Measurements from ENCODE around the gene SYNRG. TPM values are rescaled to one million over a fixed set of nuclear protein-coding genes. Genes with fewer than 3 reads are reported as not detected.
"Not testable (repeated sequence)": the region's sequence is repeated elsewhere in the genome, so short reads cannot be mapped to it uniquely, and the experiment has no call there.

Gene SYNRG
- total RNA-seq, 1 donor from 2014 or later: 45.3 TPM

DNA sequence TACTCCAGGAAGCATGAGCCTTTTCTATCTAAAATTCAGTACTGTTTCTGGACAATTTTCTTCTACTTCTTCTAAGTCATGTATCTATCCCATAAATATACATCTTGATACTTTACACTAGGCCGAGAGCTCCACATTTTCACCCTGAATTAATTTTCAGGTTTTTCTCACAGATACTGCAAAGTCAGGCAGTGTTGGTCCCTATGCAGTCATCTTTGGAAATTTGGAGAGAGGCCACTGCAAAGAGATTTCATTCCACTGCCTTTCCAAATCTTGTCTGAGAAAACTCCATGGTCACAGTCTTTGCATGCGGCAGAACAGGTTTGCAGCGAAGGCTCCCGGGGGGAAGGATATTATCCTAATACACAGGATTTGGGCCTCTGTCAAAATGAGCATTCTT is 91.3 kb downstream of the SYNRG start:
- H3K9me3 Mint-ChIP-seq: no peaks in the 10 kb centered on the region
- H3K4me1 Mint-ChIP-seq: peaks cover 8% of the 10 kb centered on the region
- no peaks in the 10 kb centered on the region for H3K27me3 Mint-ChIP-seq
- intact Hi-C loops (cut with micrococcal nuclease): no loop called here
- DNase-seq: no peak
- H3K36me3 Mint-ChIP-seq (ENCODE audit: low read depth): peaks cover 57% of the 10 kb centered on the region
- H3K27ac Mint-ChIP-seq: no peak overlapping the region
- no peak overlapping the region for H3K4me3 Mint-ChIP-seq

GRCh38 chr17:37516127-37516571 is 93.1 kb downstream of the SYNRG start:
- Mint-ChIP-seq H3K27ac (no peak overlapping the region), H3K4me3 (no peak overlapping the region), H3K36me3 (ENCODE audit: low read depth) (peaks cover 57% of the 10 kb centered on the region), H3K9me3 (no peaks in the 10 kb centered on the region), H3K27me3 (no peaks in the 10 kb centered on the region), H3K4me1 (peaks cover 7% of the 10 kb centered on the region)
- no peak for DNase-seq
- intact Hi-C loops (cut with micrococcal nuclease): no loop called here

GRCh38 chr17:37513711-37514110 is 95.5 kb downstream of the SYNRG start:
- Mint-ChIP-seq H3K27me3 (no peaks in the 10 kb centered on the region), H3K4me3 (no peak overlapping the region), H3K4me1 (peaks cover 7% of the 10 kb centered on the region), H3K27ac (no peak overlapping the region), H3K36me3 (ENCODE audit: low read depth) (peaks cover 44% of the 10 kb centered on the region), H3K9me3 (no peaks in the 10 kb centered on the region)
- intact Hi-C loops (cut with micrococcal nuclease): no loop called here
- no peak for DNase-seq

DNA sequence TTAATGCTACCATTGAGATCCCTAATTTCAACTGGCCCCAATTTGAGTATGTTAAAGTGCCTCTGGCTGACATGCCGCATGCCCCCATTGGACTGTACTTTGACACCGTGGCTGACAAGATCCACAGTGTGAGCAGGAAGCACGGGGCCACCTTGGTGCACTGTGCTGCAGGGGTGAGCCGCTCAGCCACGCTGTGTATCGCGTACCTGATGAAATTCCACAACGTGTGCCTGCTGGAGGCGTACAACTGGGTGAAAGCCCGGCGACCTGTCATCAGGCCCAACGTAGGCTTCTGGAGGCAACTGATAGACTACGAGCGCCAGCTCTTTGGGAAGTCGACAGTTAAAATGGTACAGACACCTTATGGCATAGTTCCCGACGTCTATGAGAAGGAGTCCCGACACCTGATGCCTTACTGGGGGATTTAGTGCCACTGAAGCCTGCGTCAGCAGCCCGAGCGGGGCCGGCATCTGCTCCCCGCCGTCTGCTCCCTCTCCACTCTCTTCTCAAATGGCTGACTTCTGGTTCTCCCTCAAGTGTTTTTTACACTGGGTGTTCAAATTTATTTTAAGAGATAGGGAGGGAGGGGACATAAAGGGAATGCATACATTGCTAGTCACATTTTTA is 96.7 kb downstream of the SYNRG start:
- no peaks in the 10 kb centered on the region for H3K9me3 Mint-ChIP-seq
- H3K36me3 Mint-ChIP-seq (ENCODE audit: low read depth): peaks cover 34% of the 10 kb centered on the region
- peaks cover 7% of the 10 kb centered on the region for H3K4me1 Mint-ChIP-seq
- H3K4me3 Mint-ChIP-seq: no peak overlapping the region
- H3K27me3 Mint-ChIP-seq: no peaks in the 10 kb centered on the region
- intact Hi-C loops (cut with micrococcal nuclease): no loop called here
- no peak overlapping the region for H3K27ac Mint-ChIP-seq
- no peak for DNase-seq

- DNase-seq; H3K4me1 Mint-ChIP-seq; H3K27me3 Mint-ChIP-seq; H3K4me3 Mint-ChIP-seq; H3K9me3 Mint-ChIP-seq; H3K27ac Mint-ChIP-seq; intact Hi-C loops (cut with micrococcal nuclease): not testable (repeated sequence)
- H3K36me3 Mint-ChIP-seq (ENCODE audit: low read depth): peaks cover 30% of the 10 kb centered on the region
These were observed 97.6 kb downstream of the SYNRG start for GRCh38 chr17:37511642-37512041.

DNA sequence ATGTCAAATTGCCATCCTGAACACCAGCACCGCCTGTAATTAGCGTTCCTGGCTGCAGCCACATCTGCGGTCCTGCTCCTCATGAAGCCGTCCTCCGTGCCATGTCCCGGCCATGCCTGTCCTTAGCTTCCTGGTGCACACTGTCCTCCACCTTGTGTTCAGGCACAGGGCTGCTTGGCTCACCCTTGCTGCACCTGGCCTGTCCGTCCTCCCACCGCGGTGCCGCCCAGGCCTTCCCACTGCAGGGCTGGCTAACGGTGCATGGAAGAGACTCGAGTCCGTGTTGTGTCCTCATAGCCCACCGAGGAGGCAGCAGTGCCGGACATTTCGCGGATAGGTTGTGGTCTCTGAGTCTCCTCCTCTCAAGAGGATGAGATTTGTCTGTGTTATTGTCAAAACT is 99.2 kb downstream of the SYNRG start:
- H3K27ac Mint-ChIP-seq: no peak overlapping the region
- H3K9me3 Mint-ChIP-seq: no peaks in the 10 kb centered on the region
- peaks cover 12% of the 10 kb centered on the region for H3K4me1 Mint-ChIP-seq
- no peak for DNase-seq
- intact Hi-C loops (cut with micrococcal nuclease): no loop called here
- no peak overlapping the region for H3K4me3 Mint-ChIP-seq
- peaks cover 24% of the 10 kb centered on the region for H3K36me3 Mint-ChIP-seq (ENCODE audit: low read depth)
- H3K27me3 Mint-ChIP-seq: no peaks in the 10 kb centered on the region

DNA sequence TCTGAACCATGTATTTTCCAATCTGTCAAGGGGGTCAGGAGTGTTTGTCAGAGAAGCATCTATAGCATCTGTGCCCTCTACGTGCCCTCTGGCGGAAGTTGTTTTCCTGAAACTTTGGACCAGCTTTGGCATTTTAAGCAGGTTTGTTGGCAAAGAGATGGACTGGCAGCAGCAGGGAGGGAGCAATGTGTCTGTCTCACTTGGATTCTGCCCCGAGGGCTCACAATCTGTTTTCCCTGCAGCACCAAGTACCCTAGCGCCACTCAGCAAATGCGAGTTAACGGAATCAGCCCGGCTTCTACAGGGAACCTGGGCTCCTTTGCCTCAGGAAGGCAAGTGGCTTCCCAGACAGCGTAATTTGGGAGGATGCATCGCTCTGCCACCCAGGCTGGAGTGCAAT is 102.1 kb downstream of the SYNRG start:
- intact Hi-C loops (cut with micrococcal nuclease): no loop called here
- Mint-ChIP-seq H3K4me1 (peaks cover 12% of the 10 kb centered on the region), H3K9me3 (no peaks in the 10 kb centered on the region), H3K27ac (no peak overlapping the region), H3K36me3 (ENCODE audit: low read depth) (peaks cover 8% of the 10 kb centered on the region), H3K27me3 (no peaks in the 10 kb centered on the region), H3K4me3 (no peak overlapping the region)
- no peak for DNase-seq

DNA sequence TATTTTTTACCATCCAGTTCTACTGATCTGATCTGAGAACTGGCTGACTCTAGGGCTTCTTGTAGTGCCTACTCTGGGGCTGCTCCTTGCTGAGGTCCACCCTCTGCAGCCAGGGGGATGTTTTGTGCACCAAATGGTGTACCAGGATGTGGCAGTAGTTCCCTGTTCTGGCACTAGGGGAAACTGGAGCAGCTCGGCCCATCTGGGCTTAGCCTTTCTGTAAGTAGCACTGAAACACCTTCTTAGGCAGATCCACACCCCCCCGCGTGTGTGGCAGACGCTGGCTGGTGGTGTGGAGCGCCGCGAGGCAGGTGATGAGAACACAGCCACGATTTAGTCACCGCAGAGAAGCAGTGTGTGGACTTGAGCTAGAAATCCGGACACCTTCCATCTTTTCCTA is 102.5 kb downstream of the SYNRG start:
- Mint-ChIP-seq H3K4me1 (peaks cover 12% of the 10 kb centered on the region), H3K36me3 (ENCODE audit: low read depth) (peaks cover 7% of the 10 kb centered on the region), H3K9me3 (no peaks in the 10 kb centered on the region), H3K27ac (no peak overlapping the region), H3K27me3 (no peaks in the 10 kb centered on the region), H3K4me3 (no peak overlapping the region)
- peak; percentile 73 for DNase-seq
- intact Hi-C loops (cut with micrococcal nuclease): no loop called here

- DNase-seq: no peak
- intact Hi-C loops (cut with micrococcal nuclease): no loop called here
- no peak overlapping the region for H3K4me3 Mint-ChIP-seq
- peaks cover 5% of the 10 kb centered on the region for H3K36me3 Mint-ChIP-seq (ENCODE audit: low read depth)
- no peaks in the 10 kb centered on the region for H3K27me3 Mint-ChIP-seq
- H3K9me3 Mint-ChIP-seq: no peaks in the 10 kb centered on the region
- H3K4me1 Mint-ChIP-seq: peaks cover 8% of the 10 kb centered on the region
- no peak overlapping the region for H3K27ac Mint-ChIP-seq
These were observed 103.9 kb downstream of the SYNRG start for GRCh38 chr17:37505333-37505732.

DNA sequence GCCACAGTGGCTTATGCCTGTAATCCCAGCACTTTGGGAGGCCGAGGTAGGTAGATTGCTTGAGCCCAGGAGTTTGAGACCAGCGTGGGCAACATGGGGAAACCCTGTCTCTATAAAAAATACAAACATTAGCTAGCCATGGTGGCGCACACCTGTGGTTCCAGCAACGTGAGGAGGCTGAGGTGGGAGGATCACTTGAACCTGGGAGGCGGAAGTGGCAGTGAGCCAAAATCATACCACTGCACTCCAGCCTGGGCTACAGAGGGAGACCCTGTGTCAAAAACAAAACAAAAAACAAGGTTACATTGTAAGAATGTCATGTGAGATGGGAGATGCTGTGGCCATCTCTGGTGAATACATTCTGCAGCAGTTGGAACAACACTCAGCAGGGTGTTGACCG is 106.1 kb downstream of the SYNRG start:
- peaks cover 2% of the 10 kb centered on the region for H3K36me3 Mint-ChIP-seq (ENCODE audit: low read depth)
- H3K4me1 Mint-ChIP-seq: peaks cover 6% of the 10 kb centered on the region
- no peak overlapping the region for H3K27ac Mint-ChIP-seq
- intact Hi-C loops (cut with micrococcal nuclease): no loop called here
- no peak for DNase-seq
- H3K9me3 Mint-ChIP-seq: no peaks in the 10 kb centered on the region
- H3K4me3 Mint-ChIP-seq: no peak overlapping the region
- no peaks in the 10 kb centered on the region for H3K27me3 Mint-ChIP-seq

GRCh38 chr17:37502009-37502936 is 106.9 kb downstream of the SYNRG start:
- H3K27me3 Mint-ChIP-seq: no peaks in the 10 kb centered on the region
- DNase-seq: no peak
- peaks cover 6% of the 10 kb centered on the region for H3K4me1 Mint-ChIP-seq
- no peak overlapping the region for H3K27ac Mint-ChIP-seq
- H3K4me3 Mint-ChIP-seq: no peak overlapping the region
- intact Hi-C loops (cut with micrococcal nuclease): no loop called here
- no peaks in the 10 kb centered on the region for H3K9me3 Mint-ChIP-seq
- H3K36me3 Mint-ChIP-seq (ENCODE audit: low read depth): peaks cover 2% of the 10 kb centered on the region

- no peak overlapping the region for H3K4me3 Mint-ChIP-seq
- H3K9me3 Mint-ChIP-seq: no peaks in the 10 kb centered on the region
- no peaks in the 10 kb centered on the region for H3K27me3 Mint-ChIP-seq
- H3K36me3 Mint-ChIP-seq (ENCODE audit: low read depth): peaks cover 2% of the 10 kb centered on the region
- peaks cover 2% of the 10 kb centered on the region for H3K4me1 Mint-ChIP-seq
- no peak overlapping the region for H3K27ac Mint-ChIP-seq
- intact Hi-C loops (cut with micrococcal nuclease): no loop called here
- DNase-seq: no peak
These were observed 108.8 kb downstream of the SYNRG start for GRCh38 chr17:37500378-37500777.

GRCh38 chr17:37494971-37495370 is 114.2 kb downstream of the SYNRG start:
- H3K36me3 Mint-ChIP-seq (ENCODE audit: low read depth): no peaks in the 10 kb centered on the region
- DNase-seq: no peak
- intact Hi-C loops (cut with micrococcal nuclease): no loop called here
- no peaks in the 10 kb centered on the region for H3K9me3 Mint-ChIP-seq
- no peak overlapping the region for H3K27ac Mint-ChIP-seq
- H3K4me1 Mint-ChIP-seq: peaks cover 28% of the 10 kb centered on the region
- H3K27me3 Mint-ChIP-seq: no peaks in the 10 kb centered on the region
- H3K4me3 Mint-ChIP-seq: no peak overlapping the region

GRCh38 chr17:37494401-37494831 is 114.8 kb downstream of the SYNRG start:
- H3K27ac Mint-ChIP-seq: no peak overlapping the region
- H3K36me3 Mint-ChIP-seq (ENCODE audit: low read depth): no peaks in the 10 kb centered on the region
- intact Hi-C loops (cut with micrococcal nuclease): no loop called here
- H3K27me3 Mint-ChIP-seq: no peaks in the 10 kb centered on the region
- DNase-seq: no peak
- no peak overlapping the region for H3K4me3 Mint-ChIP-seq
- H3K4me1 Mint-ChIP-seq: peaks cover 28% of the 10 kb centered on the region
- H3K9me3 Mint-ChIP-seq: no peaks in the 10 kb centered on the region
